HL-60/S4 treated with phorbol 12-myristate 13-acetate at 8.2 ng/mL for 4 days and 3 days (cell line): ENCODE data around the gene SGO1.

Experiments
- in situ Hi-C: fragments of 300-500 bp; cut with MboI; formaldehyde crosslinking; loops from 2 replicates; pipeline ENCODE4 v1.15.0; 2022; ENCODE audit warnings: low sequenced_read_pairs

SGO1 gene

GRCh38 chr3:20160230-20160629, 25.8 kb downstream of the SGO1 start:
- in situ Hi-C loops = no loop called here

- in situ Hi-C loops = no loop called here
Observed at GRCh38 chr3:20154928-20155327, 31.1 kb downstream of the SGO1 start.

- in situ Hi-C loops = no loop called here
Observed at GRCh38 chr3:20154078-20154477, 31.9 kb downstream of the SGO1 start.

GRCh38 chr3:20148466-20148865, 37.5 kb downstream of the SGO1 start:
- in situ Hi-C loops = no loop called here

- in situ Hi-C loops = no loop called here
Observed at GRCh38 chr3:20147361-20147760, 38.6 kb downstream of the SGO1 start.

- in situ Hi-C loops = no loop called here
Observed at GRCh38 chr3:20146301-20146700, 39.7 kb downstream of the SGO1 start.

GRCh38 chr3:20145874-20146273, 40.1 kb downstream of the SGO1 start:
- in situ Hi-C loops = no loop called here

GRCh38 chr3:20143519-20143918, 42.5 kb downstream of the SGO1 start:
- in situ Hi-C loops = no loop called here

- in situ Hi-C loops = no loop called here
Observed at GRCh38 chr3:20142517-20142916, 43.5 kb downstream of the SGO1 start.

GRCh38 chr3:20141851-20142250, 44.2 kb downstream of the SGO1 start:
- in situ Hi-C loops = no loop called here

- in situ Hi-C loops = no loop called here
Observed at GRCh38 chr3:20141316-20141715, 44.7 kb downstream of the SGO1 start.

- in situ Hi-C loops = no loop called here
Observed at GRCh38 chr3:20140881-20141280, 45.1 kb downstream of the SGO1 start.

- in situ Hi-C loops = no loop called here
Observed at GRCh38 chr3:20137647-20138046, 48.4 kb downstream of the SGO1 start.

- in situ Hi-C loops = no loop called here
Observed at GRCh38 chr3:20136231-20136630, 49.8 kb downstream of the SGO1 start.

GRCh38 chr3:20130106-20130505, 55.9 kb downstream of the SGO1 start:
- in situ Hi-C loops = no loop called here

GRCh38 chr3:20128358-20128757, 57.6 kb downstream of the SGO1 start:
- in situ Hi-C loops = no loop called here

GRCh38 chr3:20125897-20126296, 60.1 kb downstream of the SGO1 start:
- in situ Hi-C loops = no loop called here

GRCh38 chr3:20125289-20125688, 60.7 kb downstream of the SGO1 start:
- in situ Hi-C loops = no loop called here

GRCh38 chr3:20123131-20123652, 62.8 kb downstream of the SGO1 start:
- in situ Hi-C loops = no loop called here

GRCh38 chr3:20121088-20121487, 64.9 kb downstream of the SGO1 start:
- in situ Hi-C loops = no loop called here
